WTC11 (cell line): ENCODE data around the gene NUDCD2.

Source experiments
- CREB1 ChIP-seq: sonication (generic); formaldehyde crosslinking; IDR thresholded peaks from 2 replicates; pipeline ENCODE4 v1.8.0; 2023; ENCODE audit warnings: mild to moderate bottlenecking, missing genetic modification reagents
- ELF4 ChIP-seq: sonication (generic); formaldehyde crosslinking; IDR thresholded peaks from 2 replicates; pipeline ENCODE4 v1.8.1; 2022; ENCODE audit warnings: low read depth, mild to moderate bottlenecking, moderate library complexity, missing genetic modification reagents
- ESRRA ChIP-seq: sonication (generic); formaldehyde crosslinking; IDR thresholded peaks from 2 replicates; pipeline ENCODE4 v1.8.1; 2022; ENCODE audit warnings: mild to moderate bottlenecking, missing genetic modification reagents, borderline replicate concordance
- NFYB ChIP-seq: sonication (generic); formaldehyde crosslinking; conservative IDR thresholded peaks from 2 replicates; pipeline ENCODE4 v1.8.0; 2022; ENCODE audit warnings: low read depth, missing genetic modification reagents
- ZBTB43 ChIP-seq: sonication (generic); formaldehyde crosslinking; IDR thresholded peaks from 2 replicates; pipeline ENCODE4 v1.8.1; 2023; ENCODE audit warnings: mild to moderate bottlenecking, missing genetic modification reagents
- ZNF138 ChIP-seq: sonication (generic); formaldehyde crosslinking; conservative IDR thresholded peaks from 2 replicates; pipeline ENCODE4 v1.8.1; 2022; ENCODE audit warnings: mild to moderate bottlenecking, moderate library complexity, missing genetic modification reagents
- TF ChIP-seq, protein P1 (sequence below): fragments of 250-450 bp; sonication (Bioruptor Pico); IDR thresholded peaks from 2 replicates; pipeline ENCODE4 v1.9.0; 2021; ENCODE audit warnings: mild to moderate bottlenecking
- TF ChIP-seq, protein P2 (sequence below): fragments of 200-600 bp; IDR thresholded peaks from 2 replicates; pipeline ENCODE4 v1.8.0; 2022; ENCODE audit warnings: antibody characterized with exemption
- TF ChIP-seq, protein P3 (sequence below): sonication (generic); formaldehyde crosslinking; conservative IDR thresholded peaks from 2 replicates; pipeline ENCODE4 v1.8.1; 2022; ENCODE audit warnings: mild to moderate bottlenecking, missing genetic modification reagents
- TF ChIP-seq, protein P4 (sequence below): sonication (generic); formaldehyde crosslinking; IDR thresholded peaks from 2 replicates; pipeline ENCODE4 v1.8.1; 2023; ENCODE audit warnings: mild to moderate bottlenecking, missing genetic modification reagents, moderate library complexity
- TF ChIP-seq, protein P5 (sequence below): sonication (generic); formaldehyde crosslinking; IDR thresholded peaks from 2 replicates; pipeline ENCODE4 v1.8.1; 2023; ENCODE audit warnings: mild to moderate bottlenecking, missing genetic modification reagents

DNA sequence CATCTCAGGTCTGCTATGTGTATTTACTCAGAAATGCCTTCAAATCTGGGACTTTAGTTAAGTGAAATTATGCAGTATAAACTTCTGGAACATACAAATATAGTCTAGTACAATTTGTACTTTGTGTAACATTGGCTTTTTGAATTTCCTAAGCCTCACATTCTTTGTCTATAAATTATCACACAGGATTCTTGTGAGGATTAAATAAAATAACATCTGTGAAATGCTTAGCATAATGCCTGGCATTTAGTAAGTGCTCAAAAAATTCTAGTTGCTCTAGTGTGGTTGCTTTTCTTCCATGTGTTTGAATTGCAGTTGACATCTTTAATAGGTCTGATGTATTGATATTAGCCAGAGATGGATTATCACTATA is 3.1 kb upstream of the NUDCD2 start:
- TF ChIP-seq, protein P1, sequence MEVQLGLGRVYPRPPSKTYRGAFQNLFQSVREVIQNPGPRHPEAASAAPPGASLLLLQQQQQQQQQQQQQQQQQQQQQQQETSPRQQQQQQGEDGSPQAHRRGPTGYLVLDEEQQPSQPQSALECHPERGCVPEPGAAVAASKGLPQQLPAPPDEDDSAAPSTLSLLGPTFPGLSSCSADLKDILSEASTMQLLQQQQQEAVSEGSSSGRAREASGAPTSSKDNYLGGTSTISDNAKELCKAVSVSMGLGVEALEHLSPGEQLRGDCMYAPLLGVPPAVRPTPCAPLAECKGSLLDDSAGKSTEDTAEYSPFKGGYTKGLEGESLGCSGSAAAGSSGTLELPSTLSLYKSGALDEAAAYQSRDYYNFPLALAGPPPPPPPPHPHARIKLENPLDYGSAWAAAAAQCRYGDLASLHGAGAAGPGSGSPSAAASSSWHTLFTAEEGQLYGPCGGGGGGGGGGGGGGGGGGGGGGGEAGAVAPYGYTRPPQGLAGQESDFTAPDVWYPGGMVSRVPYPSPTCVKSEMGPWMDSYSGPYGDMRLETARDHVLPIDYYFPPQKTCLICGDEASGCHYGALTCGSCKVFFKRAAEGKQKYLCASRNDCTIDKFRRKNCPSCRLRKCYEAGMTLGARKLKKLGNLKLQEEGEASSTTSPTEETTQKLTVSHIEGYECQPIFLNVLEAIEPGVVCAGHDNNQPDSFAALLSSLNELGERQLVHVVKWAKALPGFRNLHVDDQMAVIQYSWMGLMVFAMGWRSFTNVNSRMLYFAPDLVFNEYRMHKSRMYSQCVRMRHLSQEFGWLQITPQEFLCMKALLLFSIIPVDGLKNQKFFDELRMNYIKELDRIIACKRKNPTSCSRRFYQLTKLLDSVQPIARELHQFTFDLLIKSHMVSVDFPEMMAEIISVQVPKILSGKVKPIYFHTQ (CRISPR knock-in tag) = no peak
- TF ChIP-seq ZBTB43 = no peak
- TF ChIP-seq, protein P2, sequence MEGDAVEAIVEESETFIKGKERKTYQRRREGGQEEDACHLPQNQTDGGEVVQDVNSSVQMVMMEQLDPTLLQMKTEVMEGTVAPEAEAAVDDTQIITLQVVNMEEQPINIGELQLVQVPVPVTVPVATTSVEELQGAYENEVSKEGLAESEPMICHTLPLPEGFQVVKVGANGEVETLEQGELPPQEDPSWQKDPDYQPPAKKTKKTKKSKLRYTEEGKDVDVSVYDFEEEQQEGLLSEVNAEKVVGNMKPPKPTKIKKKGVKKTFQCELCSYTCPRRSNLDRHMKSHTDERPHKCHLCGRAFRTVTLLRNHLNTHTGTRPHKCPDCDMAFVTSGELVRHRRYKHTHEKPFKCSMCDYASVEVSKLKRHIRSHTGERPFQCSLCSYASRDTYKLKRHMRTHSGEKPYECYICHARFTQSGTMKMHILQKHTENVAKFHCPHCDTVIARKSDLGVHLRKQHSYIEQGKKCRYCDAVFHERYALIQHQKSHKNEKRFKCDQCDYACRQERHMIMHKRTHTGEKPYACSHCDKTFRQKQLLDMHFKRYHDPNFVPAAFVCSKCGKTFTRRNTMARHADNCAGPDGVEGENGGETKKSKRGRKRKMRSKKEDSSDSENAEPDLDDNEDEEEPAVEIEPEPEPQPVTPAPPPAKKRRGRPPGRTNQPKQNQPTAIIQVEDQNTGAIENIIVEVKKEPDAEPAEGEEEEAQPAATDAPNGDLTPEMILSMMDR = no peak
- TF ChIP-seq CREB1 (CRISPR knock-in tag) = no peak
- no peak for TF ChIP-seq ELF4 (CRISPR knock-in tag)
- TF ChIP-seq, protein P3, sequence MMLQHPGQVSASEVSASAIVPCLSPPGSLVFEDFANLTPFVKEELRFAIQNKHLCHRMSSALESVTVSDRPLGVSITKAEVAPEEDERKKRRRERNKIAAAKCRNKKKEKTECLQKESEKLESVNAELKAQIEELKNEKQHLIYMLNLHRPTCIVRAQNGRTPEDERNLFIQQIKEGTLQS = no peak
- TF ChIP-seq, protein P4, sequence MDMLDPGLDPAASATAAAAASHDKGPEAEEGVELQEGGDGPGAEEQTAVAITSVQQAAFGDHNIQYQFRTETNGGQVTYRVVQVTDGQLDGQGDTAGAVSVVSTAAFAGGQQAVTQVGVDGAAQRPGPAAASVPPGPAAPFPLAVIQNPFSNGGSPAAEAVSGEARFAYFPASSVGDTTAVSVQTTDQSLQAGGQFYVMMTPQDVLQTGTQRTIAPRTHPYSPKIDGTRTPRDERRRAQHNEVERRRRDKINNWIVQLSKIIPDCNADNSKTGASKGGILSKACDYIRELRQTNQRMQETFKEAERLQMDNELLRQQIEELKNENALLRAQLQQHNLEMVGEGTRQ (CRISPR knock-in tag) = no peak
- TF ChIP-seq, protein P5, sequence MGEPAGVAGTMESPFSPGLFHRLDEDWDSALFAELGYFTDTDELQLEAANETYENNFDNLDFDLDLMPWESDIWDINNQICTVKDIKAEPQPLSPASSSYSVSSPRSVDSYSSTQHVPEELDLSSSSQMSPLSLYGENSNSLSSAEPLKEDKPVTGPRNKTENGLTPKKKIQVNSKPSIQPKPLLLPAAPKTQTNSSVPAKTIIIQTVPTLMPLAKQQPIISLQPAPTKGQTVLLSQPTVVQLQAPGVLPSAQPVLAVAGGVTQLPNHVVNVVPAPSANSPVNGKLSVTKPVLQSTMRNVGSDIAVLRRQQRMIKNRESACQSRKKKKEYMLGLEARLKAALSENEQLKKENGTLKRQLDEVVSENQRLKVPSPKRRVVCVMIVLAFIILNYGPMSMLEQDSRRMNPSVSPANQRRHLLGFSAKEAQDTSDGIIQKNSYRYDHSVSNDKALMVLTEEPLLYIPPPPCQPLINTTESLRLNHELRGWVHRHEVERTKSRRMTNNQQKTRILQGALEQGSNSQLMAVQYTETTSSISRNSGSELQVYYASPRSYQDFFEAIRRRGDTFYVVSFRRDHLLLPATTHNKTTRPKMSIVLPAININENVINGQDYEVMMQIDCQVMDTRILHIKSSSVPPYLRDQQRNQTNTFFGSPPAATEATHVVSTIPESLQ (CRISPR knock-in tag) = no peak
- no peak for TF ChIP-seq ZNF138 (CRISPR knock-in tag)
- no peak for TF ChIP-seq NFYB (CRISPR knock-in tag)
- TF ChIP-seq ESRRA (CRISPR knock-in tag) = no peak
